RWPE2 (cell line): Measurements from ENCODE around the gene CPO.

ENCODE experiments used
- ATAC-seq: fragments of 200-7000 bp; cut with Tn5 transposase; 3 replicates; pipeline ENCODE4 v1.9.1; 2021; ENCODE audit warnings: low read depth
- DNase-seq: peaks from one replicate; pipeline ENCODE4 v3.0.0-alpha.2; 2020; ENCODE audit warnings: low spot score
- H3K27ac ChIP-seq: fragments of 450-650 bp; 2 replicates; pipeline ENCODE4 v1.5.1; 2017; ENCODE audit warnings: mild to moderate bottlenecking; ENCODE audit not compliant: poor library complexity, severe bottlenecking
- H3K27me3 ChIP-seq: fragments of 250-450 bp; sonication (Bioruptor Pico); 2 replicates; pipeline ENCODE4 v1.5.1; 2021; ENCODE audit warnings: mild to moderate bottlenecking, moderate library complexity; ENCODE audit not compliant: insufficient read depth, poor library complexity, severe bottlenecking
- H3K36me3 ChIP-seq: fragments of 250-450 bp; sonication (Bioruptor Pico); 2 replicates; pipeline ENCODE4 v1.5.1; 2020; ENCODE audit warnings: low read depth, mild to moderate bottlenecking, moderate library complexity
- H3K4me1 ChIP-seq: fragments of 250-450 bp; sonication (Bioruptor Pico); 2 replicates; pipeline ENCODE4 v1.5.1; 2021; ENCODE audit warnings: mild to moderate bottlenecking, moderate library complexity; ENCODE audit not compliant: insufficient read depth, poor library complexity, severe bottlenecking
- H3K4me3 ChIP-seq: fragments of 250-450 bp; sonication (Bioruptor Pico); 2 replicates; pipeline ENCODE4 v1.5.1; 2021; ENCODE audit warnings: mild to moderate bottlenecking, moderate library complexity; ENCODE audit not compliant: severe bottlenecking
- H3K9me3 ChIP-seq: fragments of 250-450 bp; sonication (Bioruptor Pico); 2 replicates; pipeline ENCODE4 v1.5.1; 2021; ENCODE audit warnings: mild to moderate bottlenecking, moderate library complexity; ENCODE audit not compliant: severe bottlenecking
- TF ChIP-seq, protein P1 (sequence below): fragments of 450-650 bp; IDR thresholded peaks from one replicate; pipeline ENCODE4 v1.5.1; 2017; ENCODE audit warnings: mild to moderate bottlenecking, moderate library complexity; ENCODE audit not compliant: poor library complexity, severe bottlenecking

CPO gene

DNA sequence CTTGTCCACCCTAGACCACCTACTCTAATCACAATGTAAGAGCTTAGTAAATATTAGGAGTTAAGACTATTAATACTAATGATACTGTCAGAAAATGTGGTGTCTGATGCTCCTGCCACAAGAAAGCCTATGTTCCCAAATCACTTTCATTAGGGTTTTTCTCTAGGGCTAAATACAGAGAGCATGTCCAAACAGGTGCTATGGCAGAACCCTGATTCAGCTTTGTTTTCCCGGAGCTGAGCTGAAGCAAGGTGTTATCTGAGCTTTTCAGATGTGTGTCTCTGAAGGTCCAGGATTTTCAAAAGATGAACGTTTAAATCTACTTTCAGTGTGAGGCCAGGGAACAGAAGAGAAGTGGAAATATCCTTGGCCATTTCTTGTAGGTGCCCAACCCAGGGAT lies 40.6 kb downstream of the CPO start:
- ATAC-seq = no peak
- H3K27me3 ChIP-seq = no peaks in the 10 kb centered on the region
- no peaks in the 10 kb centered on the region for H3K9me3 ChIP-seq
- no peak overlapping the region for H3K27ac ChIP-seq
- TF ChIP-seq, protein P1, sequence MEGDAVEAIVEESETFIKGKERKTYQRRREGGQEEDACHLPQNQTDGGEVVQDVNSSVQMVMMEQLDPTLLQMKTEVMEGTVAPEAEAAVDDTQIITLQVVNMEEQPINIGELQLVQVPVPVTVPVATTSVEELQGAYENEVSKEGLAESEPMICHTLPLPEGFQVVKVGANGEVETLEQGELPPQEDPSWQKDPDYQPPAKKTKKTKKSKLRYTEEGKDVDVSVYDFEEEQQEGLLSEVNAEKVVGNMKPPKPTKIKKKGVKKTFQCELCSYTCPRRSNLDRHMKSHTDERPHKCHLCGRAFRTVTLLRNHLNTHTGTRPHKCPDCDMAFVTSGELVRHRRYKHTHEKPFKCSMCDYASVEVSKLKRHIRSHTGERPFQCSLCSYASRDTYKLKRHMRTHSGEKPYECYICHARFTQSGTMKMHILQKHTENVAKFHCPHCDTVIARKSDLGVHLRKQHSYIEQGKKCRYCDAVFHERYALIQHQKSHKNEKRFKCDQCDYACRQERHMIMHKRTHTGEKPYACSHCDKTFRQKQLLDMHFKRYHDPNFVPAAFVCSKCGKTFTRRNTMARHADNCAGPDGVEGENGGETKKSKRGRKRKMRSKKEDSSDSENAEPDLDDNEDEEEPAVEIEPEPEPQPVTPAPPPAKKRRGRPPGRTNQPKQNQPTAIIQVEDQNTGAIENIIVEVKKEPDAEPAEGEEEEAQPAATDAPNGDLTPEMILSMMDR = no peak
- DNase-seq = no peak
- H3K36me3 ChIP-seq = no peaks in the 10 kb centered on the region
- H3K4me3 ChIP-seq = no peak overlapping the region
- peaks cover 18% of the 10 kb centered on the region for H3K4me1 ChIP-seq

- peaks cover 18% of the 10 kb centered on the region for H3K4me1 ChIP-seq
- no peak for DNase-seq
- ATAC-seq = no peak
- TF ChIP-seq, protein P1 = no peak
- no peak overlapping the region for H3K4me3 ChIP-seq
- no peaks in the 10 kb centered on the region for H3K36me3 ChIP-seq
- no peak overlapping the region for H3K27ac ChIP-seq
- no peaks in the 10 kb centered on the region for H3K27me3 ChIP-seq
- H3K9me3 ChIP-seq = no peaks in the 10 kb centered on the region
Observed at GRCh38 chr2:206980413-206980812, 41.1 kb downstream of the CPO start.

- Histone ChIP-seq H3K27ac (no peak overlapping the region), H3K4me3 (no peak overlapping the region), H3K36me3 (no peaks in the 10 kb centered on the region), H3K27me3 (no peaks in the 10 kb centered on the region), H3K4me1 (peaks cover 18% of the 10 kb centered on the region), H3K9me3 (no peaks in the 10 kb centered on the region)
- DNase-seq (no peak), ATAC-seq (no peak)
- TF ChIP-seq, protein P1 = no peak
Observed at GRCh38 chr2:206981086-206981674, 41.9 kb downstream of the CPO start.

- DNase-seq (no peak), ATAC-seq (peak; percentile 90)
- H3K27ac ChIP-seq = no peak overlapping the region
- H3K36me3 ChIP-seq = no peaks in the 10 kb centered on the region
- H3K27me3 ChIP-seq = no peaks in the 10 kb centered on the region
- H3K4me3 ChIP-seq = no peak overlapping the region
- H3K4me1 ChIP-seq = peaks cover 18% of the 10 kb centered on the region
- H3K9me3 ChIP-seq = no peaks in the 10 kb centered on the region
- TF ChIP-seq, protein P1 = peak; percentile 87
Observed at GRCh38 chr2:206981739-206982340, 42.5 kb downstream of the CPO start.

DNA sequence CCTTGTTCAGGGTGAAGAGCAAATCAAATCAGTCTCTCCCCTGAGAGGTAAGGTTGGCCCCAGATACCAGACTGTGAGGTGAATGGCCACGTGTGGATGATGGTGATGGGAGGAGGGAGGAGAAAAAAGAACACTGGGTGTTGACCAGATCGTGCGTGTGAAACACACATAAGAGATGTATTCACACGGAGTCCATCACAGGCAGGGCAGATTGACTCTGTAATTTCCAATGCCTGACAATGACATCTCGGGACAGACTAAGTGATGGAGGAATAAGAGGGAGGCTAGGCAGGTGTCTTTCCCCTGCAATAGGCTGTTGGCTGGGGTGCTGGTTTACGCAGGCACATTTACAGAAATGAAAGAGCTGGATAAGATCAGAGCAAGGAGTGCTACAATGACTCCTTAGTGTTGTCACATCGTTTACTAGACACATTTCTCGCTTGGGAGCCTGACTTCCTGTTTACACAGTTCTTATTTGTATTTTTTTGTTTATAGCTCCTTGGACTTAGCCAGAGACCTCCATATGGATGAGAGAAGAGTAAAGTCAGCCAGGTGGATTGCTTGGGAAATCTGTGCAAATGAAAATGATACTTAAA lies 43.1 kb downstream of the CPO start:
- Histone ChIP-seq H3K9me3 (no peaks in the 10 kb centered on the region), H3K4me3 (no peak overlapping the region), H3K36me3 (no peaks in the 10 kb centered on the region), H3K27me3 (no peaks in the 10 kb centered on the region), H3K4me1 (peaks cover 18% of the 10 kb centered on the region), H3K27ac (no peak overlapping the region)
- TF ChIP-seq, protein P1 = no peak
- no peak for ATAC-seq
- DNase-seq = no peak
